IPS DF 4.7 (cell line): ENCODE results near the gene SLC22A6.

Experiments used
- DNase-seq: peaks from one replicate; pipeline ENCODE4 v3.0.0-alpha.2; 2013; ENCODE audit warnings: low spot score; ENCODE audit errors: extremely low read depth

The SLC22A6 gene

DNA sequence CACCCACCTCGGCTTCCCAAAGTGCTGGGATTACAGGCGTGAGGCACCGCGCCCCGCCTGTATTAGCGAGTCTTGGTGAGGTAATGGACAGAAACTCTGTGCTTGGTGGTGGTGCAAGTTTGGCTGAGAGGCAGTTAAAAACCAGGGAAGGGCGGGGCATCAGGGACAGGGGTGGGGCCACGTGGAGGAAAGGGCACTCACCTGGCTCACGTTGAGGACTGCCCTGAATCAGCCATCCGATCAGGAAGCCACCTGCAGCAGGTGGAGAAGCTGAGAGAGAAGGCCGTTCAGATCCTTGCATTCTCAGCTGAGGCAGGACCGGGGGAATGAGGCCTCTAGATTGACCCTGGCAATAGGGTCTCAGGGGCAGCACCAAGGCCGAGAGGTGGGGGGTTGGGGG lies 51.5 kb downstream of the SLC22A6 start:
- no peak for DNase-seq

DNA sequence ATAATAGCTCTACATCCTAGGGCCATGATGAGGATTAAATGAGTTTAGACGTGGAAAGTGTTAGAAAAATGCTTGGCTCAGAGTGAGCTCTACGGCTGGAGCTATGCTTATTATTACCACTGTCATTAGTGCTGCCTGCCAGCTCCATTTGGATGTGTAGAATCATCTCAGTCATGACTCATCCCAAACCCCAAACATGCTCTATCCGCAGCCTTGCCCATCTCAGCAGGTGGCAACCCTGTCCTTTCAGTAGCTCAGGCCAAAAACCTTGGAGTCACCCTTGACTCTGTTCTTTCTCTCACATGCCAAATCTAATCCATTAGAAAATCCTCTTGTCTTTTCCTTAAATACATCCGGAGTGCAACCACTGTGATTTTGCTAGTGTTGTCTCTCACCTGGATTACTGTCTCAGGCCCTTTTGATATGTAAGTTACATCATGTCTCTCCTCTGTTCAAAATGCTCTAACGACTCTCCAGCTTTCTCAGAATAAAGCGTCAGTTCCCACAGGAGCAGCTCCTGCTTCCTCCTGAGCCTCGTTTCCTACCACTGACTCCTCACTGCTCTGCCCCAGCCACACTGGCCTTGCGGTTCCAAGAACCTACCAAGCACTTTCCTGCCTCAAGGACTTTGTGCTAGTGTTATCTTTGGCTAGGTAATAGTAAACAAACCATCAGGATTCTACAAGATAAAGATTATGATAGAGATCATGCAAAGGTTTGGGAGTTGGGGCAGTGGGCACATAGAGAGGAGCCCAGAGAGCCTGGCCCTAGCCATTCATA lies 53.1 kb downstream of the SLC22A6 start:
- no peak for DNase-seq

- no peak for DNase-seq
These were observed 54.1 kb downstream of the SLC22A6 start for GRCh38 chr11:62930666-62931065.

- no peak for DNase-seq
These were observed 54.6 kb downstream of the SLC22A6 start for GRCh38 chr11:62930157-62930556.

- no peak for DNase-seq
These were observed 56.8 kb downstream of the SLC22A6 start for GRCh38 chr11:62928011-62928410.

GRCh38 chr11:62926680-62927455 lies 57.9 kb downstream of the SLC22A6 start:
- no peak for DNase-seq
